Endodermal cell (in vitro differentiated cells): ENCODE results near the gene CPEB3. TPM values are rescaled to one million over a fixed set of nuclear protein-coding genes. Genes with fewer than 3 reads are reported as not detected.

Experiments used
- DNase-seq: peaks from one replicate; pipeline ENCODE4 v3.0.0-alpha.2; 2017
- H3K27ac ChIP-seq: 2 replicates; pipeline ENCODE4 v1.5.1; 2013; ENCODE audit warnings: mild to moderate bottlenecking, low read depth, low read length, moderate library complexity
- H3K27me3 ChIP-seq: 2 replicates; pipeline ENCODE4 v1.6.1; 2013; ENCODE audit warnings: mild to moderate bottlenecking, low read length, moderate library complexity; ENCODE audit not compliant: insufficient read depth, control insufficient read depth, poor library complexity, severe bottlenecking
- H3K36me3 ChIP-seq: 2 replicates; pipeline ENCODE4 v1.7.0; 2013; ENCODE audit warnings: mild to moderate bottlenecking, low read length, moderate library complexity; ENCODE audit not compliant: control insufficient read depth, insufficient read depth
- H3K4me1 ChIP-seq: one replicate; pipeline ENCODE4 v1.7.0; 2013; ENCODE audit warnings: low read length; ENCODE audit not compliant: control insufficient read depth, insufficient read depth
- H3K4me3 ChIP-seq: 2 replicates; pipeline ENCODE4 v1.5.1; 2013; ENCODE audit warnings: mild to moderate bottlenecking, low read length, moderate library complexity
- H3K9ac ChIP-seq: 2 replicates; pipeline ENCODE4 v1.6.1; 2013; ENCODE audit warnings: mild to moderate bottlenecking, low read length, moderate library complexity; ENCODE audit not compliant: poor library complexity, severe bottlenecking; ENCODE audit errors: extremely low read depth
- H3K9me3 ChIP-seq: 2 replicates; pipeline ENCODE4 v1.6.1; 2013; ENCODE audit warnings: mild to moderate bottlenecking, low read length, moderate library complexity; ENCODE audit not compliant: control insufficient read depth
- H3K27ac Mint-ChIP-seq: 2 replicates; pipeline ENCODE4 v1.8.0; 2020; ENCODE audit warnings: mixed read lengths
- H3K27me3 Mint-ChIP-seq: 2 replicates; pipeline ENCODE4 v1.8.0; 2021; ENCODE audit warnings: mild to moderate bottlenecking, mixed read lengths; ENCODE audit not compliant: insufficient read depth
- H3K36me3 Mint-ChIP-seq: 2 replicates; pipeline ENCODE4 v1.8.0; 2020; ENCODE audit warnings: low read depth, mixed read lengths
- H3K4me1 Mint-ChIP-seq: 2 replicates; pipeline ENCODE4 v1.8.0; 2020; ENCODE audit warnings: mixed read lengths
- H3K4me3 Mint-ChIP-seq: 2 replicates; pipeline ENCODE4 v1.8.0; 2020; ENCODE audit warnings: mild to moderate bottlenecking, moderate library complexity, mixed read lengths
- H3K9me3 Mint-ChIP-seq: 2 replicates; pipeline ENCODE4 v1.8.0; 2020; ENCODE audit warnings: mild to moderate bottlenecking, mixed read lengths
- CTCF ChIP-seq: fragments of 200-600 bp; sonication (generic); conservative IDR thresholded peaks from 2 replicates; pipeline ENCODE4 v1.5.0; 2021; ENCODE audit warnings: antibody characterized with exemption, mild to moderate bottlenecking
- WGBS, 2 experiments: methylation state at CpG; one replicate each; pipeline versions ENCODE4 v1.1.5 to v1.1.7; 2013; ENCODE audit warnings: missing lambda C conversion rate in 2 of 2, mixed read lengths in 1 of 2; ENCODE audit not compliant: insufficient coverage in 1 of 2, insufficient read length in 1 of 2; 5-methylcytosine and 5-hydroxymethylcytosine counted together
- total RNA-seq, 2 donors: library from RNA; stranded (reverse); fragmentation: NEBNext Ultra II Directional in 1 of 2; extraction: Animal tissue kit (Norgen Biotek cat#: 25700) in 1 of 2; gene quantifications; 2 replicates in 1 of 2; 3 replicates in 1 of 2; pipeline ENCODE4 v1.2.1, GENCODE V29; 2021

CPEB3 gene
- total RNA-seq, 2 donors from 2014 or later = 1.1 to 1.3 TPM

DNA sequence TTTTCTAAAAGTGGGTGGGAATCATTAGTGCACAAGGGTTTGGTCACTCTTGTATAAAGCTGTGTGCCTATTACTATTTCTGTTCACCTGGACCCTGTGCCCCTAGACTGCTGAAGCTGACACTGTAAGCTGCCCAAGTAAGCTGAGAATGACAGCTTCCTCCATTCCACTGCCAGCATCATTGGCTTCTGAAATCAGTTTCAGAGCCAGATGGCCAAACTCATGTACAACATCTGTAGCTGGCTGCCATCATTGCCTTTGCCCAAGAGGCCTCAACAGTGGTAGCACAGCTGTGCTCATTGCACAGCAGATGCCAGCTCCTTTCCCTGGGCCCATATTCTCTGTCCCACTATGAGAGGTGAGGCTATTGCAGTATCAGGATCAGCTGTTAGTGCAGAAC, 165.7 kb downstream of the CPEB3 start:
- Histone ChIP-seq H3K27me3 (peaks cover 75% of the 10 kb centered on the region), H3K9ac (no peak overlapping the region), H3K27ac (no peak overlapping the region), H3K9me3 (no peaks in the 10 kb centered on the region), H3K36me3 (no peaks in the 10 kb centered on the region), H3K4me1 (peaks cover 3% of the 10 kb centered on the region), H3K4me3 (no peak overlapping the region)
- no peaks in the 10 kb centered on the region for H3K36me3 Mint-ChIP-seq
- peaks cover 67% of the 10 kb centered on the region for H3K27me3 Mint-ChIP-seq
- no peak overlapping the region for H3K27ac Mint-ChIP-seq
- no peak overlapping the region for H3K4me3 Mint-ChIP-seq
- peaks cover 19% of the 10 kb centered on the region for H3K4me1 Mint-ChIP-seq
- H3K9me3 Mint-ChIP-seq = no peaks in the 10 kb centered on the region
- no peak for TF ChIP-seq CTCF
- DNase-seq = no peak

- H3K4me1 ChIP-seq = peaks cover 3% of the 10 kb centered on the region
- H3K36me3 ChIP-seq = no peaks in the 10 kb centered on the region
- H3K4me3 ChIP-seq = no peak overlapping the region
- no peak overlapping the region for H3K27ac ChIP-seq
- H3K4me1 Mint-ChIP-seq = peaks cover 19% of the 10 kb centered on the region
- H3K27me3 Mint-ChIP-seq = peaks cover 67% of the 10 kb centered on the region
- no peaks in the 10 kb centered on the region for H3K9me3 Mint-ChIP-seq
- no peak overlapping the region for H3K9ac ChIP-seq
- DNase-seq = no peak
- peaks cover 72% of the 10 kb centered on the region for H3K27me3 ChIP-seq
- H3K9me3 ChIP-seq = no peaks in the 10 kb centered on the region
- no peaks in the 10 kb centered on the region for H3K36me3 Mint-ChIP-seq
- TF ChIP-seq CTCF = no peak
- H3K4me3 Mint-ChIP-seq = no peak overlapping the region
- H3K27ac Mint-ChIP-seq = no peak overlapping the region
- 83 to 93% methylated on average over 1 to 3 of the region's 3 CpGs for WGBS, 2 experiments
Measured at GRCh38 chr10:92124616-92125143, 166.2 kb downstream of the CPEB3 start.

DNA sequence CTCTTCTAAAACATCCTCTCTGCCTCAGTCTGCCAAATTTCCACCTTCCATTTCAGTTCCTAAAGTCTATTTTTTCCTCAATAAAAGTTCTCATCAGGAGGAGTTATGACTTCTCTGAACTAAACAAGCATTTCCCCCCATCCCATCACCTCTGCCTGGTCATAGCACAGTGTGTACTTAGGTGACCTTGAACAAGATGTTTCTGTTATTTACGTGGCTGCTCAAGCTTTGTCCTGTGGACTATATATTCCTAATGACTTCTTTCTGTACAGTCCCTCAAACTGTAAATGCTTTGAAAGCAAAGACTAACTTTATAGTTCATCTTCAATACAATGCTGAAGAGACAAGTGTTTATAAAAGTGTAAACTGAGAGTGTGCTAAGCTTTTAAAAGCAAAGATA, 166.9 kb downstream of the CPEB3 start:
- WGBS, 2 experiments = 100% methylated on average over 1 of the region's 1 CpG

More for the DNA sequence above, 166.9 kb downstream of the CPEB3 start:
- H3K27ac ChIP-seq = no peak overlapping the region
- Mint-ChIP-seq H3K27me3 (peaks cover 69% of the 10 kb centered on the region), H3K4me3 (no peak overlapping the region), H3K9me3 (no peaks in the 10 kb centered on the region), H3K27ac (no peak overlapping the region), H3K36me3 (no peaks in the 10 kb centered on the region), H3K4me1 (peaks cover 25% of the 10 kb centered on the region)
- H3K27me3 ChIP-seq = peaks cover 72% of the 10 kb centered on the region
- no peak overlapping the region for H3K4me3 ChIP-seq
- DNase-seq = no peak
- H3K9ac ChIP-seq = no peak overlapping the region
- no peaks in the 10 kb centered on the region for H3K36me3 ChIP-seq
- no peaks in the 10 kb centered on the region for H3K9me3 ChIP-seq
- no peak for TF ChIP-seq CTCF
- H3K4me1 ChIP-seq = peaks cover 3% of the 10 kb centered on the region
